Thyroid gland (tissue), 4 donors: ENCODE measurements around the gene FTCD. TPM values are rescaled to one million over a fixed set of nuclear protein-coding genes. Genes with fewer than 3 reads are reported as not detected.
A peak's percentile ranks its signal among the peaks of the same experiment; 100 is the strongest.

Source experiments
- DNase-seq, 2 donors: peaks; one replicate each; pipeline ENCODE4 v3.0.0-alpha.2; 2019
- H3K27ac ChIP-seq, 3 donors: fragments of 200-600 bp; sonication (generic); 1 replicate in 2 of 3; 2 replicates in 1 of 3; pipeline ENCODE4 v1.5.1; 2016 to 2019; ENCODE audit warnings: mild to moderate bottlenecking in 1 of 3, moderate library complexity in 1 of 3
- H3K27me3 ChIP-seq: fragments of 200-600 bp; sonication (generic); one replicate; pipeline ENCODE4 v1.5.1; 2019
- H3K36me3 ChIP-seq, 2 donors: fragments of 200-600 bp; sonication (generic); one replicate each; pipeline ENCODE4 v1.5.1; 2016 to 2019
- H3K4me1 ChIP-seq, 2 donors: fragments of 200-600 bp; sonication (generic); one replicate each; pipeline ENCODE4 v1.5.1; 2017 to 2019
- H3K4me3 ChIP-seq, 3 donors: fragments of 200-600 bp; sonication (generic); replicated peaks in 1 of 3; 1 replicate in 2 of 3; 2 replicates in 1 of 3; pipeline ENCODE4 v1.5.1; 2016; ENCODE audit warnings: mild to moderate bottlenecking in 1 of 3
- H3K9me3 ChIP-seq: fragments of 200-600 bp; sonication (generic); one replicate; pipeline ENCODE4 v1.5.1; 2017
- POLR2A ChIP-seq, 2 donors: fragments of 450-650 bp; IDR thresholded peaks; one replicate each; pipeline ENCODE4 v1.6.1; 2017; ENCODE audit warnings: antibody characterized with exemption in 2 of 2, mild to moderate bottlenecking in 2 of 2, moderate library complexity in 1 of 2
- WGBS, 2 donors: methylation state at CpG; one replicate each; pipeline ENCODE4 v1.1.5; 2017; 5-methylcytosine and 5-hydroxymethylcytosine counted together
- intact Hi-C: fragments of 100-400 bp; cut with DNase I; formaldehyde crosslinking; loops from one replicate; pipeline ENCODE4 v1.15.1; 2023
- total RNA-seq, 4 donors: library from RNA; depleted of rRNA; stranded (reverse); fragments of >200 nt; gene quantifications; one replicate each; pipeline ENCODE4 v1.2.3, GENCODE V29; 2016
- TF ChIP-seq, protein P1 (sequence below), 6 experiments: fragments of 200-600 bp in 3 of 6; fragments of 450-650 bp in 3 of 6; sonication (generic) in 3 of 6; IDR thresholded peaks; one replicate each; pipeline ENCODE4 v1.5.1; 2016 to 2019; ENCODE audit warnings: antibody characterized with exemption in 6 of 6, mild to moderate bottlenecking in 2 of 6, inconsistent platforms in 1 of 6, moderate library complexity in 1 of 6

Gene FTCD
- total RNA-seq, 4 donors from 2014 or later: 0.78 to 1.2 (median 0.94) TPM; not detected in 1

DNA sequence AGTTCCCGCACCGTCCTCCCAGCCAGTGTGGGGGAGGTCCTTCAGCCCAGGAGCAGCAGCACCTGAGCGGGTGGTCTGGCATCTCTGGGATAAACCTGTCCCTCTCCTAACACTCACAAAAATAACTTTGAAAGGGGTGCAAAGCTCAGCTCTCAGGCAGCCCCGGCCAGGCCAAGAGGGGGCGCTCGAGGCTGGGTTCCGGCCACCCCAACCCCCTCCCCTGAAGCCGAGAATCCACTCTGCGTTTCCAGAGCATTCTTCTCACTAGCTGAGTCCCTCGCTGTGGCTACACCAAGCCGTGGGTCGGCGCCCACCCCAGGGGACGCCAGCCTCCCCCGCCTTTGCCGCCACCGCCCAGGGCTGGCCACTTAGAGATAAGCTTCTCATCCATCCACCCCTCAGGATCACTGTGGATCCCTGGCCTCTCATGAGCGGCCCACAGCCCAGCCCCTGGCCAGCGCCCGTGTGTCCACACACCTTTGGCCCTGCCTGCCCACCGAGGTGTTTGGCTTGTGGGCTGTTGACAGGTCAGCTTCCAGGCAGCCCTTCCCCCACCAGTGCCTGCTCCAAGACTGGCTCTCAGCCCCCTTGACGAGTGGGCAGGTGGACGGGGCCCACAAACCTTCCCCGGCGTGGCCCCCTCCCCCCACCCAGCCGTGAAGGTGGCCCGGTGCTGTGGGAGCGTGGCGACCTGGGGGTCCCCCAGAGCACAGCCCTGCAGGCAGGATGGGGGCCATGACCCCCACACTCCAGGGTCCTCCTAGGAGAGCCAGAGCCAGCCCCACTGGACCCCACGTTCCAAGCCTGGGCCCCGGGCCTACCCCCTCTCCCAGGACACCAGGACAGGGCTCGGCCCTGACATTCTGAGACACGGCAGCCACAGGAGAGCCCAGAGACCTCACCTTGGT is 1.9 kb downstream of the FTCD start:
- H3K4me1 ChIP-seq: peaks cover 10 to 11% of the 10 kb centered on the region in 2 donors
- 7 to 24% methylated on average over 11 to 14 of the region's 33 CpGs for WGBS, 2 donors
- no peaks in the 10 kb centered on the region for H3K9me3 ChIP-seq
- no peak overlapping the region for H3K4me3 ChIP-seq
- intact Hi-C loops: no loop called here
- TF ChIP-seq POLR2A (IDR thresholded peaks at IDR 0.05): peak in 1 of 2 donors; percentile 10
- TF ChIP-seq, protein P1, sequence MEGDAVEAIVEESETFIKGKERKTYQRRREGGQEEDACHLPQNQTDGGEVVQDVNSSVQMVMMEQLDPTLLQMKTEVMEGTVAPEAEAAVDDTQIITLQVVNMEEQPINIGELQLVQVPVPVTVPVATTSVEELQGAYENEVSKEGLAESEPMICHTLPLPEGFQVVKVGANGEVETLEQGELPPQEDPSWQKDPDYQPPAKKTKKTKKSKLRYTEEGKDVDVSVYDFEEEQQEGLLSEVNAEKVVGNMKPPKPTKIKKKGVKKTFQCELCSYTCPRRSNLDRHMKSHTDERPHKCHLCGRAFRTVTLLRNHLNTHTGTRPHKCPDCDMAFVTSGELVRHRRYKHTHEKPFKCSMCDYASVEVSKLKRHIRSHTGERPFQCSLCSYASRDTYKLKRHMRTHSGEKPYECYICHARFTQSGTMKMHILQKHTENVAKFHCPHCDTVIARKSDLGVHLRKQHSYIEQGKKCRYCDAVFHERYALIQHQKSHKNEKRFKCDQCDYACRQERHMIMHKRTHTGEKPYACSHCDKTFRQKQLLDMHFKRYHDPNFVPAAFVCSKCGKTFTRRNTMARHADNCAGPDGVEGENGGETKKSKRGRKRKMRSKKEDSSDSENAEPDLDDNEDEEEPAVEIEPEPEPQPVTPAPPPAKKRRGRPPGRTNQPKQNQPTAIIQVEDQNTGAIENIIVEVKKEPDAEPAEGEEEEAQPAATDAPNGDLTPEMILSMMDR (IDR thresholded peaks at IDR 0.05): peak; percentile 24 to 80 (median 56)
- peak overlapping the region in 2 of 3 donors; percentile 30 to 41 for H3K27ac ChIP-seq
- H3K36me3 ChIP-seq: no peaks in the 10 kb centered on the region
- peak; percentile 53 to 73 for DNase-seq
- H3K27me3 ChIP-seq: no peaks in the 10 kb centered on the region

DNA sequence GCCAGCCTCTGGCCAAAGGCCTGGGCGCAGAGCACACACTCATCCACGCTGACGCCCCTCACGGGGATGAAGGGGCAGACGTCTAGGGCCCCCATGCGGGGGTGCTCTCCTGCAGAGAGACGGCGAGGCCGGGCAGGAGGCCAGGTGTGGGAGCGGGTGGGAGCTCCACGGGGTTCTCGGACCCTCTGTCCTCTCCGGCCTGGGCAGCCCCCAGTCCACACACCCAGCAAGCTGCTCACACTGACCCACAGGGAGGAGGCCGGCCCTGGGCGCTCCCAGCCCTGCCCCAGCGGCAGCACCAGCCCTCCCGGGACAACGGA is 2.5 kb downstream of the FTCD start:
- Histone ChIP-seq H3K36me3 (no peaks in the 10 kb centered on the region), H3K27ac (peak overlapping the region in 1 of 3 donors; percentile 30), H3K4me1 (peaks cover 10 to 11% of the 10 kb centered on the region in 2 donors), H3K4me3 (no peak overlapping the region), H3K27me3 (no peaks in the 10 kb centered on the region), H3K9me3 (no peaks in the 10 kb centered on the region)
- no peak for TF ChIP-seq POLR2A (IDR thresholded peaks at IDR 0.05)
- TF ChIP-seq, protein P1 (IDR thresholded peaks at IDR 0.05): no peak
- DNase-seq: no peak
- WGBS, 2 donors: 20 to 40% methylated on average over 1 of the region's 18 CpGs
- intact Hi-C loops: no loop called here

DNA sequence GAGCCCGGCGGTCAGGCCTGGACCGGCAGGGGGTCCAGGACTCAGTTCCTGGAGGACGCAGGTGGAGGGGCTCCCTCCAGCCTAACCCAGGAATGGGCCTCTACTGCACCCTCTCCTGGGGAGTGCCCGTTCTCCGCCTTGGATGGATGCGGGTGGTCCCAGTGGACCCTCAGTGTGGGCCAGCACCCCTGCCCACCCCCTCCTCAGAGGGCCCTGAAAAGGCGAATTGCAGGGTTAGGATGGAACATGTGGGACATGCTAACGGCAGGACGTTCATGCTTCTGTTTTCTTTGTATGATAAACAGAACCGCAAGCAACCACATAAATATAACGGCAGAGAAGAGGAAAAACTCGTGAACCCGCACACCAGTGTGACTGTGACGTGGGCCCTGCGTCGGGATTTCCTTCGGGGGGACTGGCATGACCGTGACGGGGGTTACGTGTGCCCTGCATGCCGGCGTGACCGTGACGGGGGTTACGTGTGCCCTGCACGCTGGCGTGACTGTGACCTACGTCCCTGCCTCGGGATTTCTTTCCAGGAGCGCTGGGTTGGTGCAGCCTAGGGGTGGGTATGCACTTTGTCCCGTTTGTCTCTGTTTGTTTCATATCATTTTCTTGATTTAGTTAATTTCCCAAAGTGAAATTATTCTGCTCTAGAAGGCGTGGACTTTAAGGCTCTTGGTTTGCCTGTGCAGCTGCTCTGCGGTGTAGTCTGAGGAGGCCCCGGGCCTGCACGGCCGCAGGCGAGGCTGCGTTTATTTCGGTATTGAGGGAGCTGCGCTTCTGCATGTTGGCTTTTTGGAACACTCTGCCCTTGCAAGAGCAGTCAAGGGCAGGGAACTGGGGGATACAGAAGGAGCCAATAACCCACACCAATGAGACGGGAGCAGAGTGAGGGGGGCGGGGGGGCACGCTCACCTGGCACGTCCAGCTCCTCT is 3.1 kb downstream of the FTCD start:
- TF ChIP-seq, protein P1 (IDR thresholded peaks at IDR 0.05): no peak
- TF ChIP-seq POLR2A (IDR thresholded peaks at IDR 0.05): no peak
- Histone ChIP-seq H3K9me3 (no peaks in the 10 kb centered on the region), H3K27me3 (no peaks in the 10 kb centered on the region), H3K4me3 (no peak overlapping the region), H3K4me1 (peaks cover 10 to 11% of the 10 kb centered on the region in 2 donors), H3K36me3 (no peaks in the 10 kb centered on the region), H3K27ac (no peak overlapping the region)
- intact Hi-C loops: no loop called here
- 80 to 92% methylated on average over 36 to 41 of the region's 45 CpGs for WGBS, 2 donors
- peak; percentile 42 to 44 for DNase-seq

DNA sequence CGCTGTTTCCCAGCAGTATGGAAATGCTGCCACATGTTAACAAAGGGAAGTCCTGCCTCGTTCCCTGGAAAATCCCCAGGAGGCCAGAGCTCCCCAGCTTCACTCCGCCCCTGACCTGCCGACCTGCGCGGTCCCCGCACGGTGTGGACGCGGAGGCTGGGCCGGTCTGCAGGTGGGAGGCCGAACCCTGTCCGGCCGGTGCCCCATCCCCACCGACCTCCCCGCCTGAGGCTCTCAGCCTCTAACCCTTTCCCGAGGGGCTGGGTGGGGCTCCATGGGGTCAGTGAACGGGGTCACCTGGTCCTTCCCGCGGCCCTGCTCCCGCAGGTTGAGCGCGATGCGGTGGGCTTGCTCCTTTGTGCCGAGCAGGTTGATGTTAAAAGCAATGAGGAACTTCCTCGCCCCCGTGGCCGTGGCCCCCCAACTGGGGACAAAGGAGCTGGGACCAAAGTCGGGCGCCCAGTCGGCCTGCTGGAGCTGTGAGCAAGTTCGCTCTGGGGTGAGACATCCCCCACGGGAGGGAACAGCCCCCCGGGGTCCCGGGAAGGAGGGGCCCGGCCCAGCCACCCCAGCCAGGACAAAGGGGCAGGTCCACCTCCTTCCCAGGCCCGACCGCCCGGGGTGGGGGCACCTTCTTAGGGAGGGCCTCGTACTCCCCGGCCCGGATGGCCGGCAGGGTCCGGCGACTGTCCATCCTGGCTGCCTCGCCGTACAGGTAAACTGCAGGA is 4.0 kb downstream of the FTCD start:
- intact Hi-C loops: no loop called here
- no peaks in the 10 kb centered on the region for H3K36me3 ChIP-seq
- H3K27me3 ChIP-seq: no peaks in the 10 kb centered on the region
- 87 to 88% methylated on average over 14 to 26 of the region's 47 CpGs for WGBS, 2 donors
- peak in 1 of 2 donors; percentile 1 for DNase-seq
- no peak overlapping the region for H3K4me3 ChIP-seq
- TF ChIP-seq POLR2A (IDR thresholded peaks at IDR 0.05): no peak
- TF ChIP-seq, protein P1 (IDR thresholded peaks at IDR 0.05): no peak
- no peak overlapping the region for H3K27ac ChIP-seq
- H3K4me1 ChIP-seq: peaks cover 10 to 11% of the 10 kb centered on the region in 2 donors
- H3K9me3 ChIP-seq: no peaks in the 10 kb centered on the region
